Ovary (tissue), 3 donors: ENCODE data around the gene PNMA1.

Experiments used
- CTCF ChIP-seq, 3 donors: fragments of 450-650 bp in 2 of 3; fragments of 200-600 bp in 1 of 3; IDR thresholded peaks; one replicate each; pipeline versions ENCODE4 v1.5.1 to v1.8.0; 2016 to 2022; ENCODE audit warnings: antibody characterized with exemption in 3 of 3, mild to moderate bottlenecking in 1 of 3
- POLR2A ChIP-seq: fragments of 450-650 bp; IDR thresholded peaks from one replicate; pipeline ENCODE4 v1.6.1; 2017; ENCODE audit warnings: antibody characterized with exemption, mild to moderate bottlenecking, moderate library complexity
- donor health status: DM: no; HTN: no; CAD: no.

- TF ChIP-seq CTCF (IDR thresholded peaks at IDR 0.05), result no peak
- no peak for TF ChIP-seq POLR2A
Observed at GRCh38 chr14:73721101-73721821, 7.1 kb upstream of the PNMA1 start.
